GM19035 (cell line): ENCODE measurements around the gene SASS6.

Source experiments
- ATAC-seq: cut with Tn5 transposase; IDR thresholded peaks from one replicate; pipeline ENCODE4 v1.9.1; 2021; ENCODE audit not compliant: unreplicated experiment

SASS6 gene

GRCh38 chr1:100132566-100133477 lies at the start of gene SASS6, which contains the start of gene TRMT13:
SASS6 (minus strand) TSS chr1:100132930; CDS start chr1:100132814, 116 bp downstream.
TRMT13 (plus strand) TSS chr1:100133163; CDS start chr1:100133169, 6 bp downstream.
- peak; percentile 91 for ATAC-seq

GRCh38 chr1:100178091-100178490 lies 45.4 kb upstream of the SASS6 start, which contains the start of gene LRRC39:
LRRC39 (minus strand) TSS chr1:100178256; CDS start chr1:100168516, 9,740 bp downstream.
- ATAC-seq = no peak

GRCh38 chr1:100177295-100178041 lies 44.7 kb upstream of the SASS6 start:
- ATAC-seq = no peak

GRCh38 chr1:100168051-100168450 lies 35.3 kb upstream of the SASS6 start:
- ATAC-seq = no peak

- no peak for ATAC-seq
Observed at GRCh38 chr1:100164702-100165101, 32.0 kb upstream of the SASS6 start.

- no peak for ATAC-seq
Observed at GRCh38 chr1:100164216-100164615, 31.5 kb upstream of the SASS6 start.

GRCh38 chr1:100162881-100163280 lies 30.2 kb upstream of the SASS6 start:
- ATAC-seq = no peak

GRCh38 chr1:100152271-100152670 lies 19.5 kb upstream of the SASS6 start:
- ATAC-seq = no peak

GRCh38 chr1:100151679-100152078 lies 18.9 kb upstream of the SASS6 start:
- ATAC-seq = no peak

- ATAC-seq = no peak
Observed at GRCh38 chr1:100147875-100148274, 15.1 kb upstream of the SASS6 start.

- no peak for ATAC-seq
Observed at GRCh38 chr1:100146958-100147357, 14.2 kb upstream of the SASS6 start.

- ATAC-seq = no peak
Observed at GRCh38 chr1:100145116-100145515, 12.4 kb upstream of the SASS6 start.

- no peak for ATAC-seq
Observed at GRCh38 chr1:100142343-100142742, 9.6 kb upstream of the SASS6 start.

GRCh38 chr1:100141192-100141591 lies 8.5 kb upstream of the SASS6 start:
- no peak for ATAC-seq

GRCh38 chr1:100137602-100138001 lies 4.9 kb upstream of the SASS6 start:
- no peak for ATAC-seq

GRCh38 chr1:100134872-100135271 lies 2.1 kb upstream of the SASS6 start:
- ATAC-seq = no peak

- no peak for ATAC-seq
Observed at GRCh38 chr1:100131623-100132022, 1.1 kb downstream of the SASS6 start.

- no peak for ATAC-seq
Observed at GRCh38 chr1:100130552-100131077, 2.1 kb downstream of the SASS6 start.

GRCh38 chr1:100127226-100127625 lies 5.5 kb downstream of the SASS6 start:
- no peak for ATAC-seq

- no peak for ATAC-seq
Observed at GRCh38 chr1:100122177-100122576, 10.6 kb downstream of the SASS6 start.

GRCh38 chr1:100115524-100115923 lies 17.2 kb downstream of the SASS6 start:
- ATAC-seq = no peak
